Mammary epithelial cell (primary cell): Measurements from ENCODE around the gene LGALS1.

Experiments
- EZH2 ChIP-seq: IDR thresholded peaks from 2 replicates; pipeline ENCODE4 v1.6.1; 2012; ENCODE audit warnings: low read length, inconsistent platforms, borderline replicate concordance
- TF ChIP-seq, protein P1 (sequence below), 2 donors: IDR thresholded peaks in 1 of 2; conservative IDR thresholded peaks in 1 of 2; 2 replicates each; pipeline ENCODE4 v1.5.1; 2011 to 2012; ENCODE audit warnings: inconsistent platforms in 2 of 2, low read length in 2 of 2, mild to moderate bottlenecking in 2 of 2, control low read depth in 1 of 2, low read depth in 1 of 2; ENCODE audit not compliant: insufficient read depth in 1 of 2; ENCODE audit errors: extremely low read depth in 1 of 2

DNA sequence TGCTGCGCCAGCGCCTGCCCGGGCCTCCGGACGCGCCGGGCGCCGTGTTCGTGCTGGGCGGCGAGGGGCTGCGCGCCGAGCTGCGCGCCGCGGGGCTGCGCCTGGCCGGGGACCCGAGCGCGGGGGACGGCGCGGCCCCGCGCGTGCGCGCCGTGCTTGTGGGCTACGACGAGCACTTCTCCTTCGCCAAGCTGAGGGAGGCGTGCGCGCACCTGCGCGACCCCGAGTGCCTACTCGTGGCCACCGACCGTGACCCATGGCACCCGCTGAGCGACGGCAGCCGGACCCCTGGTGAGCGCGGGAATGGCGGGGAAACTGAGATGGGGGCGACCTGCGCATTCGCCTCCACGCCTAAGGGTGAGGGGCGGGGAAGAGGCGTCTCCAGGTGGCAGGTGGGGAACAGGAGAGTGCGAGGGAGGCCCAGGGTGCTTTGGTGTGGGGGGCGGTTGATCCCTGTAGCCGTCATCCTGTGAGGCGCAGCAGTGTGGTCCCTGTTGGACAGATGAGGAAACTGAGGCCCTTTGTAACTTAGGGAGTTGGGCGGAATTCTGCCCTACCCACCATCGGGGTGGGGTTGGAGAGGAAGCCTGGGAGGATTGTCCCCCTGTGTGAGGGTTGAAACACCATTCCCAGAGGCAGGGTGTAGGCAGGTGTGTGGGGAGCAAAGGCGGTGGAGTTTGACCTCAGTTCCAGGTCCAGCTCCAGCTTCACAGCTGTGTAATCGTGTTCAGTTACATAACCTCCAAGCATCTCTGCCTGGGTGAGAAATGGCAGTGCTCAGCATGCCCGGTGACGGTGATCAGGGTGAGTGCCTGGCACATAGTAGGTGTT is 16.2 kb upstream of the LGALS1 start:
- TF ChIP-seq, protein P1, sequence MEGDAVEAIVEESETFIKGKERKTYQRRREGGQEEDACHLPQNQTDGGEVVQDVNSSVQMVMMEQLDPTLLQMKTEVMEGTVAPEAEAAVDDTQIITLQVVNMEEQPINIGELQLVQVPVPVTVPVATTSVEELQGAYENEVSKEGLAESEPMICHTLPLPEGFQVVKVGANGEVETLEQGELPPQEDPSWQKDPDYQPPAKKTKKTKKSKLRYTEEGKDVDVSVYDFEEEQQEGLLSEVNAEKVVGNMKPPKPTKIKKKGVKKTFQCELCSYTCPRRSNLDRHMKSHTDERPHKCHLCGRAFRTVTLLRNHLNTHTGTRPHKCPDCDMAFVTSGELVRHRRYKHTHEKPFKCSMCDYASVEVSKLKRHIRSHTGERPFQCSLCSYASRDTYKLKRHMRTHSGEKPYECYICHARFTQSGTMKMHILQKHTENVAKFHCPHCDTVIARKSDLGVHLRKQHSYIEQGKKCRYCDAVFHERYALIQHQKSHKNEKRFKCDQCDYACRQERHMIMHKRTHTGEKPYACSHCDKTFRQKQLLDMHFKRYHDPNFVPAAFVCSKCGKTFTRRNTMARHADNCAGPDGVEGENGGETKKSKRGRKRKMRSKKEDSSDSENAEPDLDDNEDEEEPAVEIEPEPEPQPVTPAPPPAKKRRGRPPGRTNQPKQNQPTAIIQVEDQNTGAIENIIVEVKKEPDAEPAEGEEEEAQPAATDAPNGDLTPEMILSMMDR (conservative IDR thresholded peaks at IDR 0.05 in 1 of 2, IDR thresholded peaks at IDR 0.05 in 1 of 2; ENCODE audit: extremely low read depth in 1 of 2, insufficient read depth in 1 of 2, low read depth in 1 of 2, low read length in 2 of 2) = no peak
- TF ChIP-seq EZH2 = no peak
